ENCODE measurements around the gene BRPF3.

The BRPF3 gene

GRCh38 chr6:36269834-36270705 is 73.5 kb downstream of the BRPF3 start, which contains the start of gene PNPLA1:
Gene PNPLA1 (plus strand): TSS chr6:36270060. CDS start chr6:36270460, 400 bp downstream.
- no peak for DNase-seq (ENCODE audit: low read depth)

GRCh38 chr6:36272234-36272633 is 75.7 kb downstream of the BRPF3 start:
- no peak for DNase-seq (ENCODE audit: low read depth)

- DNase-seq (ENCODE audit: low read depth), result no peak
These were observed 76.5 kb downstream of the BRPF3 start for GRCh38 chr6:36273067-36273466.

GRCh38 chr6:36273802-36274514 is 77.4 kb downstream of the BRPF3 start:
- DNase-seq (ENCODE audit: low read depth), result no peak

- no peak for DNase-seq (ENCODE audit: low read depth)
These were observed 80.3 kb downstream of the BRPF3 start for GRCh38 chr6:36276581-36277536.

GRCh38 chr6:36277946-36278470 is 81.5 kb downstream of the BRPF3 start:
- DNase-seq (ENCODE audit: low read depth), result no peak

- no peak for DNase-seq (ENCODE audit: low read depth)
These were observed 83.9 kb downstream of the BRPF3 start for GRCh38 chr6:36280467-36280866.

GRCh38 chr6:36280983-36281382 is 84.4 kb downstream of the BRPF3 start:
- no peak for DNase-seq (ENCODE audit: low read depth)
